ENCODE measurements around the gene ZNF324B.

GRCh38 chr19:58417071-58417470 lies 34.4 kb upstream of the ZNF324B start:
- no peak for TF ChIP-seq EZH2phosphoT487 (conservative IDR thresholded peaks at IDR 0.05; ENCODE audit: low read length)
- TF ChIP-seq CTCF (IDR thresholded peaks at IDR 0.05; ENCODE audit: insufficient read depth, low read length, poor library complexity, severe bottlenecking), result no peak

Data from SU-DHL-6 (cell line).